ENCODE data around the gene VIT.

DNA sequence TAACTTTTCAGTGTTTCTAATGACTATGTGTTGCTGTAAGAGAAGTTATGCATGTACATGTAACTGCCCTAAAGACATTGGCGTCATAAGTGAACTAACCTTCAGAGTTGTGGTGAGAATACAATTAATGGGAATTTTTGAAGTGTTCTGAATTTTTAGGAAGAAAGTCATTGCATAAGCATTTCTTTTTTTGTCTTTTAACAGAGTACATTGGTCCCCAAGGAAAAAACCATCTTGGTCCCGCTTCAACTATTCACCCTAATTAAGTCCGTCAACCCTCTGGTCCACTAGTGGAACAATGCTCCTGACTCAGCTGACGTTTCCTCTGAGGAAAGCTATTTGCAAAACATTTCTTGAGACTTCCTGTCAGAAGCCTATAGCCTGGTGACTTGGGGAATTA lies 41.1 kb upstream of the VIT start:
- TF ChIP-seq, protein P1, sequence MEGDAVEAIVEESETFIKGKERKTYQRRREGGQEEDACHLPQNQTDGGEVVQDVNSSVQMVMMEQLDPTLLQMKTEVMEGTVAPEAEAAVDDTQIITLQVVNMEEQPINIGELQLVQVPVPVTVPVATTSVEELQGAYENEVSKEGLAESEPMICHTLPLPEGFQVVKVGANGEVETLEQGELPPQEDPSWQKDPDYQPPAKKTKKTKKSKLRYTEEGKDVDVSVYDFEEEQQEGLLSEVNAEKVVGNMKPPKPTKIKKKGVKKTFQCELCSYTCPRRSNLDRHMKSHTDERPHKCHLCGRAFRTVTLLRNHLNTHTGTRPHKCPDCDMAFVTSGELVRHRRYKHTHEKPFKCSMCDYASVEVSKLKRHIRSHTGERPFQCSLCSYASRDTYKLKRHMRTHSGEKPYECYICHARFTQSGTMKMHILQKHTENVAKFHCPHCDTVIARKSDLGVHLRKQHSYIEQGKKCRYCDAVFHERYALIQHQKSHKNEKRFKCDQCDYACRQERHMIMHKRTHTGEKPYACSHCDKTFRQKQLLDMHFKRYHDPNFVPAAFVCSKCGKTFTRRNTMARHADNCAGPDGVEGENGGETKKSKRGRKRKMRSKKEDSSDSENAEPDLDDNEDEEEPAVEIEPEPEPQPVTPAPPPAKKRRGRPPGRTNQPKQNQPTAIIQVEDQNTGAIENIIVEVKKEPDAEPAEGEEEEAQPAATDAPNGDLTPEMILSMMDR (IDR thresholded peaks at IDR 0.05) = no peak
- no peak for TF ChIP-seq POLR2A (IDR thresholded peaks at IDR 0.05)
